Measurements from ENCODE around the gene OR52L1. TPM values are rescaled to one million over a fixed set of nuclear protein-coding genes. Genes with fewer than 3 reads are reported as not detected.

The OR52L1 gene
- total and polyA plus RNA-seq, 3 donors from 2014 or later: 0.79 TPM; not detected in 2

Small RNAs within 50 kb of the gene (small RNA-seq; reads per million reads assigned to genes)
- 0 reads per million in 2 donors for gene RNA5SP329

Other genes starting within 250 kb of the OR52L1 start
- 1 to 10 TPM in 1 of 2 donors, not detected in 1; 1.1 TPM for gene OR52N4, start 232.7 kb downstream of the OR52L1 start, total RNA-seq
- 0.44 TPM for gene OR52N4, start 232.7 kb downstream of the OR52L1 start, polyA plus RNA-seq (ENCODE audit: insufficient read depth, low read depth, low replicate concordance)
- gene OR52N5, start 203.6 kb downstream of the OR52L1 start, total RNA-seq: 1 to 10 TPM; 2.0 to 2.5 TPM
- gene OR52N5, start 203.6 kb downstream of the OR52L1 start, polyA plus RNA-seq (ENCODE audit: insufficient read depth, low read depth, low replicate concordance): not detected
- gene OR52N1, start 195.7 kb downstream of the OR52L1 start, total RNA-seq: 1 to 10 TPM; 1.6 to 1.7 TPM
- gene OR52N1, start 195.7 kb downstream of the OR52L1 start, polyA plus RNA-seq (ENCODE audit: insufficient read depth, low read depth, low replicate concordance): not detected
- not detected for gene OR52N2, start 178.1 kb downstream of the OR52L1 start, total RNA-seq
- gene OR52N2, start 178.1 kb downstream of the OR52L1 start, polyA plus RNA-seq (ENCODE audit: insufficient read depth, low read depth, low replicate concordance): 0.44 TPM
- gene OR52E6, start 145.1 kb downstream of the OR52L1 start, total RNA-seq: 1 to 10 TPM; 1.2 to 1.4 TPM
- not detected for gene OR52E6, start 145.1 kb downstream of the OR52L1 start, polyA plus RNA-seq (ENCODE audit: insufficient read depth, low read depth, low replicate concordance)
- gene OR52E8, start 129.3 kb downstream of the OR52L1 start, total RNA-seq: 1 to 10 TPM; 3.0 to 4.6 TPM
- not detected for gene OR52E8, start 129.3 kb downstream of the OR52L1 start, polyA plus RNA-seq (ENCODE audit: insufficient read depth, low read depth, low replicate concordance)
- gene OR52E4, start 106.4 kb downstream of the OR52L1 start, total RNA-seq: not detected
- gene OR52E4, start 106.4 kb downstream of the OR52L1 start, polyA plus RNA-seq (ENCODE audit: insufficient read depth, low read depth, low replicate concordance): not detected
- not detected for gene OR52E5, start 93.8 kb downstream of the OR52L1 start, total RNA-seq
- not detected for gene OR52E5, start 93.8 kb downstream of the OR52L1 start, polyA plus RNA-seq (ENCODE audit: insufficient read depth, low read depth, low replicate concordance)
- 1 to 10 TPM in 1 of 2 donors, under 1 TPM in 1; 0.87 to 1.0 TPM for gene OR56A3, start 44.7 kb downstream of the OR52L1 start, total RNA-seq
- gene OR56A3, start 44.7 kb downstream of the OR52L1 start, polyA plus RNA-seq (ENCODE audit: insufficient read depth, low read depth, low replicate concordance): 0.90 TPM
- gene OR56A5, start 18.5 kb downstream of the OR52L1 start, total RNA-seq: not detected
- gene OR56A5, start 18.5 kb downstream of the OR52L1 start, polyA plus RNA-seq (ENCODE audit: insufficient read depth, low read depth, low replicate concordance): not detected
- gene OR56A4, start 20.0 kb upstream of the OR52L1 start, total RNA-seq: under 1 TPM in 1 of 2 donors, not detected in 1; 0.55 TPM
- gene OR56A4, start 20.0 kb upstream of the OR52L1 start, polyA plus RNA-seq (ENCODE audit: insufficient read depth, low read depth, low replicate concordance): not detected
- gene OR56A1, start 43.8 kb upstream of the OR52L1 start, total RNA-seq: under 1 TPM; 0.06 to 0.16 TPM
- not detected for gene OR56A1, start 43.8 kb upstream of the OR52L1 start, polyA plus RNA-seq (ENCODE audit: insufficient read depth, low read depth, low replicate concordance)
- not detected for gene OR56B4, start 120.7 kb upstream of the OR52L1 start, total RNA-seq
- gene OR56B4, start 120.7 kb upstream of the OR52L1 start, polyA plus RNA-seq (ENCODE audit: insufficient read depth, low read depth, low replicate concordance): not detected
- under 1 TPM in 1 of 2 donors, not detected in 1; 0.68 TPM for gene OR52B2, start 183.3 kb upstream of the OR52L1 start, total RNA-seq
- gene OR52B2, start 183.3 kb upstream of the OR52L1 start, polyA plus RNA-seq (ENCODE audit: insufficient read depth, low read depth, low replicate concordance): not detected
- gene OR52W1, start 212.2 kb upstream of the OR52L1 start, total RNA-seq: not detected
- not detected for gene OR52W1, start 212.2 kb upstream of the OR52L1 start, polyA plus RNA-seq (ENCODE audit: insufficient read depth, low read depth, low replicate concordance)
- 10 to 100 TPM; 10.1 to 38.5 TPM for gene C11orf42, start 218.6 kb upstream of the OR52L1 start, total RNA-seq
- 28.9 TPM for gene C11orf42, start 218.6 kb upstream of the OR52L1 start, polyA plus RNA-seq (ENCODE audit: insufficient read depth, low read depth, low replicate concordance)
- 100 to 1,000 TPM; 134 to 156 TPM for gene FHIP1B, start 247.7 kb upstream of the OR52L1 start, total RNA-seq
- 98.3 TPM for gene FHIP1B, start 247.7 kb upstream of the OR52L1 start, polyA plus RNA-seq (ENCODE audit: insufficient read depth, low read depth, low replicate concordance)

All from testis (tissue), 3 donors.